GF-D8 (cell line): ENCODE results near the gene TRIP10.
A peak's percentile ranks its signal among the peaks of the same experiment; 100 is the strongest.
"Not testable (repeated sequence)": the region's sequence is repeated elsewhere in the genome, so short reads cannot be mapped to it uniquely, and the experiment has no call there.

Experiments
- DNase-seq: peaks from one replicate; lab custom pipeline; 2025; lab: John Stamatoyannopoulos, UW

The TRIP10 gene

GRCh38 chr19:6743066-6743465, 3.6 kb downstream of the TRIP10 start:
- DNase-seq: no peak

DNA sequence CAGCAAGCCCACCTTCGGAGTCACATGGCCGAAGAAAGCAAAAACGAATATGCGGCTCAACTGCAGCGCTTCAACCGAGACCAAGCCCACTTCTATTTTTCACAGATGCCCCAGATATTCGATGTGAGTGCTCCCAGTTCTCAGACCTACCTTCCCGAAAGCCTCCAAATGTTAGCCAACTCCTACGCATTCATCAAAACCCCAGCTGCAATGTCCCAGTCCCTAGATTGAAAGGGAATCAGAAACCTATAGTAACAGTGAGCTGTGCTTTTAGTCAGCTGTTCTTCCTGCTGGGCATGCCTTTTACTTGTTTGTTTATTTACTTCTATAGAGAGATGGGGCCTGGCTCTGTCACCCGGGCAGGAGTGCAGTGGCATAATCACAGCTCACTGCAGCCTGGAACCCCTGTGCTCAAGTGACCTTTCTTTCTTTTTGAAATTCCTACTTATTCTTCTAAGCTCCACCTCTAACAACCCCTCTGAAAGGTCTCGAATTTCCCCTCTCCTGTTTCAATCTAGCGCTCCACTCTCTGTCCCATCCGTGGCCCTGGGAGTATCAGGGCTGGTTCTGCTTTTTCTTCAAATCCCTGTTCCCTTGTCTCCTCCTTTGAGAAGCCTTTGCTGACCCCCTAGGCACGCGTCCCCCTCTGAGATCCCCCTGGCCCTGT, 4.4 kb downstream of the TRIP10 start:
- no peak for DNase-seq

- DNase-seq: no peak
Observed at GRCh38 chr19:6744381-6745301, 5.2 kb downstream of the TRIP10 start.

GRCh38 chr19:6745965-6746364, 6.5 kb downstream of the TRIP10 start:
- DNase-seq: no peak

- DNase-seq: not testable (repeated sequence)
Observed at GRCh38 chr19:6748543-6748942, 9.1 kb downstream of the TRIP10 start.

DNA sequence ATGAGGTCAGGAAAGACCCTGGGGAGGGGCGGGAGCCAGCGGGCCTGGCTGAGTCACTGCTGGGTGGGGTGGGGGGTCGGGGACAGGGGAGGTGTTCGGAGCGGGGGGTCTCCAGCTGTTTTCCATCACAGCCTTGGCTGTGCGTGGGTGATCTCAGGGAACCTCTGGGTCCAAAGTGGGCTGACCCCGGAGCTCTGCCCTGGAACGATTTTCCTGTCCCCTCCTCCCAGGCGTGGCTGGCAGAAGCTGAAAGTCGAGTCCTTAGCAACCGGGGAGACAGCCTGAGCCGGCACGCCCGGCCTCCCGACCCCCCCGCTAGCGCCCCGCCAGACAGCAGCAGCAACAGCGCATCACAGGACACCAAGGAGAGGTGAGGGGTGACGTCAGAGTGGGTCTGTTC, 10.6 kb downstream of the TRIP10 start:
- DNase-seq: no peak

- no peak for DNase-seq
Observed at GRCh38 chr19:6751189-6751588, 11.7 kb downstream of the TRIP10 start.

DNA sequence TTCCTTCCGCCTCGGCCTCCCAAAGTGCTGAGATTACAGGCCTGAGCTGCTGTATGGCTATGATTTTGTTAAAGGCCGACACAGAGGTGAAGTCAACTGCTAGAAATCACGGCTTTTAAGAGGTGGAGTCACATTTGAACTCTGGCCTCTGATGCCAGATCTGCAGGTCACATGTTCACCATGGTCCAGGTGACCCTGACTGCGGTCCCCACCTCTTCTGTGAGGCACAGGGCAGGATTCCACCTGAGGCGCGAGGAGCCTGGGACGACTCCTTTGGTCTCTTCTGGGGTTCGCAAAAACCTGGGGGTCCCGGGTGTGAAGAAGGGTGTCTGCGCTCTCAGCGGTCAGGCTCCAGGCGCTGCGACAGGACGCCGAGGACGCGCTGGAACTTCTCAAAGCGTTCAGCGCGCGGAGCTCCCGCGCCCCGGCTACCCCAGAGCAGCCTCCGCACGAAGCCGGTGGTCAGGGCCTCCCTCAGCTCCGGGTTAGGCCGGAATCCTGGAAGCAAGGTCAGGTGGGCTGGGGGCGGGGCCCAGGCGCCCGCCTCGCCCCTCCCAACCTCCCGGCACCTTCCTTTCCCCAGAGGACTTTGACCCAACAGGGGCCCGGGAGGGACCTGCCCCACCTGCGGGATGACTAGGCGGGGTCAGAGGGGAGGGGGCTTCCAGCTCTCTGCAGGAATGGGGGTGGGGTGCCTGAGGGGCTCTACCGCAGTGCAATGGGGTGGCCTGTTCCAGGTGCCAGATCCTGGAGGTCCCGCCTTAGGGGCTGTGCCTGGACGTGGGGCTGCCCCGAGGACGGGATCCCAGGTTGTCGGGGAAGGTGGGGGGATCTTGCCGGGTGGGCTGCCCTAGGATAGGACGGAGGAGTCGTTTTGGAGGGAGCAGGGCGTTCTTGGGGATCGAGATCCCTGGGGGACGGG, 13.0 kb downstream of the TRIP10 start:
- DNase-seq: no peak

DNA sequence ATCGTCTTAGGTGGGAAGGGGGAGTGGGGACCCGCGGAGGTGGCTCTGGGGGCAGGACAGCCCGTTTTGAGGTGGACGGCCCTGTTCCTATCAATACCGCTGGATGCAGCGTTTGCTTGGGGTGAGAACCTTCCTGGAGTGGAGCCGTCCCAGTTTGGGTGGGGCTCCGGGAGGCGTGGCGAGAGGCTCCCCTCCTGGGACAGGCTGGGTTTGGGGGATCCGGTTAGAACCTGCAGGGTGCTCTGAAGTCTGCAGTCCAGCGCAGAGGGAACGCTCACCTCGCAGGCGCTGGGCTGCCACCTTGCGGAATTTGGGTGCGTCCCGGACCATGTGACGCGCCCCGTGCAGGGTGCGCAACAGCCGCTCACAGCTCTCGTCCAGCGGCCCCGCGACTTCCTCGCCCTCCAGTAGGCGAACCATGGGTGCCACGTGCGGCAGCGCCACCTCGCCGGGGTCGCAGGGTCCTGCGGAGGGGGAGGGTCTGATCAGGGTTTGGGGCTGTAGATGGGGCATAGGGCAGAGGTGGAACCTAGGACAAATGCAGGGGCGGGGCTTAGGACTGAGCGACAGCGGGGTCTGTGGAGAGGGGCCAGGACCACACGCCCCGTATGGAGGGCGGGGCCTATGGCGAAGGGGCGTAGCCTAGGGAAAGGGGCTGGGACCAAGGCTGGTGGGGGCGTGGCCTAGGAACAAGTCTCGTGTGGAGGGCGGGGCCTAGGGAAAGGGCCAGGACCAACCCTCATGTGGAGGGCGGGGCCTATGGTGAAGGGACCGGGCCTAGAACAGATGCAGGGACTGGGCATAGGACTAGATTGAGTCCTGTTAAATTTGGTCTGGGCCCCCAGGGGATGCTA, 13.9 kb downstream of the TRIP10 start:
- peak; percentile 32 for DNase-seq

GRCh38 chr19:6754136-6754535, 14.7 kb downstream of the TRIP10 start:
- DNase-seq: no peak

DNA sequence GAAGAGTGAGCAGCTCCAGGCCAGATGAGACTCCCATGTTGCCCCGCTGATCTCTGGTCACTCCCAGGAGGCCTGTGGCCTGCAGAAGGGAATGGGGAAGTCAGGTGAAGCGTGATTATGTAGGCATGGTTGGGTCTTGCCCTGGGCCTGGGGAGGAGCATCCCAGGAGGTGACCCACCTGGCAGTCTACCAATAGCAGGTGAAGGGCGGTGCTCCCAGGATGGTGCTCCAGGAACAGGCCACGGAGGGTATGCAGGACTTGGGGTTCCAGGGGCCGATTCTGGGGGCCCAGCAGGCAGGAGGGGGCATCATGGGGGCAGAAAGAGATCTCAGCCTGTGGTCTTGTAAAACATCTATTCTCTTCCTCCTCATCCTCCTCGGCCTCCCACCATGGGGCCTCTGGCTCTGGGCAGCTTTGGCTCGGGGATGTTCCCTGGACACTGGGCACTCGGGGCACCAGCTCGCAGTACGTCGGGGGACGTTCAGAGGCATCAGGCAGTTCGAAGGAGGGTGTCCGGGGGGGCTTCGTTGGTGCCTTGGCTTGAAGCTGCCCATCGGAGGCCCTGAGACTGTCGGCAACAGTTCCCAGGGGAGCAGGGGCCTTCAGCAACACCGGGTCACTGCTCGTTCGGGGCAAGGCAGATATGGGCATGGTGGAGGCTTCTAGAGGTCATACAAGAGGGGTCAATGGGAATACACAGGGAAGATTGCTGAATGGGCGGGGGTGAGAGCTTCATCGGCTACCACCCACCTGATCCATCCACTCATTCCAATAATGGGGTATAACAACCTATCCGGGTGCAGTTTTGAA, 15.4 kb downstream of the TRIP10 start:
- DNase-seq: no peak

DNA sequence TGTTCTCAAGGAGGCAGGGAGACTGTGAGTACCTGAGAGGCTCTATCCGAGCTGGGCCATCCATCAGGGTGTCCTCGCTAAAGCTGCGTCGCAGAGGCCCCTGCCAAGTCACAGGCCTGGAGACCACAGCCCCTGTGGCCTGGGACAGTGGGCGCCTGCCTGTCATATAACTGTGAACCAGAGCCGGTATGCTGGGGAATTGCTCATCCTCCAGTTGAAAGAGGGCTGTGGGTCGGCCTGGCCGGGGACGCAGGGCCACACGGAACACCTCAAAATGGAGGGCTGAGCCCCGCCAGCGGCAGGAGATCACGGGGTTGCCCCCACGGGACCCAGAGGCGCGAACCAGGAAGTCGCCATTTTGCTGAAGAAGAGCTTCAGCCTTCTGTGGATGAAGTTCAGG, 21.1 kb downstream of the TRIP10 start:
- no peak for DNase-seq

DNA sequence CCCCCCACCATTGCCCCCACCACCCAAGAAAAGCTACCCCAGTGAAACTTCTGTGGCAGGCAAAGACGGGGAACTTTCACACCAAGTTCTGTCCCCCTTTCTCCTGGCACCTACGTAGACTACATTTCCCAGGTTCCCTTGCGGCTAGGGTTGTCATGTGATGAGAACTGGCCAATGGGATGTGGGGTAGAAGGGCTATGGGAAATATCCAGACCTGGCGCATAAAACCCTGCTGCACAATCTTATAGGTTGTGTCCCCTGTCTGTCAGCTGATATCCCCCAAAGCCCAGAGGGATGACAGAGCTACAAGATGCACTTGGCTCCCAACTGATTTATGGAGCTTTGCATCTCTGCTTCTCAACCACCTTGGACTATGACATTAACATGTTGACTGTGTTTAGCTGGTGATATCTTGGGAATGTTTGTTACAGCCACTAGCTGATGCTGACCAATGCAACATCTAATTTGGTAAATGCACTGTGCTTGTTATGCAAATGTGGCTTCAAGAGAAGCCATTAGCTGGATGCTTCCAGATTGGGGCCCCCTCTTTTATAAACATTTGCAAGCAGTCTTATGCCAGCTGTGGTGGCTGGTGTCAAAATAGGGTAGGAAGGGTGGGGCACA, 21.7 kb downstream of the TRIP10 start:
- DNase-seq: no peak

DNA sequence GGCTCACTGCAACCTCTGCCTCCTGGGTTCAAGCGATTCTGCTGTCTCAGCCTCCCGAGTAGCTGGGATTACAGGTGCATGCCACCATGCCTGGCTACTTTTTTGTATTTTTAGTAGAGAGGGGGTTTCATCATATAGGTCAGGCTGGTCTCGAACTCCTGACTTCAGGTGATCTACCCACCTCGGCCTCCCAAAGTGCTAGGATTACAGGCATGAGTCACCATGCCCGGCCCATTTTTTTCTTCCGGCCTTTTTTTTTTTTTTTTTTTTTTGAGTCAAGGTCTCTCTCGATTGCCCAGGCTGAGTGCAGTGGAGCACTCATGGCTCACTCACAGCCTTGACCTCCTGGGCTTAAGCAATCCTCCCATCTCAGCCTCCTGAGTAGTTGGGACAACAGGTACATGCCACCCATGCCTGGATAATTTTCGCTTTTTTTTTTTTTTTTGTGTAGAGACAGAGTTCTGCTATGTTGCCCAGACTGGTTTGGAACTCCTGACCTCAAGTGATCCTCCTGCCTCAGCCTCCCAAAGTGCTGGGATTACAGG, 22.8 kb downstream of the TRIP10 start:
- DNase-seq: not testable (repeated sequence)

DNA sequence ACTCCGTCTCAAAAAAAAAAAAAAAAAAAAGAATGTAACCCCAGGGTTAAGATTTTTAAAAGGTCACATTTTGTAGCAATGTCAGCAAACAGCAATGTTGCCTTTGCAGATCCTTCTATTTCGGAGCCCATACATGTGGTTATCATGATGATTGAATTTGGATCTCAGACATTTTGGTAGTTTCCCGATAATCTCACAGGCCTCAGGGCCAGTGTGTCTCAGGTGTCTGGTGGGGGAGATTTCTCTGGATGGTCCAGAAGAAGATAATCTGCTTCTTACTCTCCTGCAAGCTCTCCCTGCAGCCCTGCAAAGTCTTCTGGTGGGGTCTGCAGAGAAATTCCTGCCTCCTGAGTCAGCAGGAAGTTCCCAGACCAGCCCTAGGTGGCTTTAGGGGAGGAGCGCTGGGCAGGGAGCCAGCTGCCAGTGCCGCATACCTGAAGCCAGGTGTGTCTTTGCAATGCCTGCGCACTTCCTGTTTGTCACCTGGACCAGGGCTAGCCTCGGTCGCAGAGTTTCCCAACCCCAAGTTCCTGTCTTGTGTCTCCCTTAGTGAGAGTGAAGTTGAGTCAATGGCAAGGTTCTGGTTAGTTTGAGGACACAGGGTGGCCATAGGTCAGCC, 26.4 kb downstream of the TRIP10 start:
- DNase-seq: no peak

DNA sequence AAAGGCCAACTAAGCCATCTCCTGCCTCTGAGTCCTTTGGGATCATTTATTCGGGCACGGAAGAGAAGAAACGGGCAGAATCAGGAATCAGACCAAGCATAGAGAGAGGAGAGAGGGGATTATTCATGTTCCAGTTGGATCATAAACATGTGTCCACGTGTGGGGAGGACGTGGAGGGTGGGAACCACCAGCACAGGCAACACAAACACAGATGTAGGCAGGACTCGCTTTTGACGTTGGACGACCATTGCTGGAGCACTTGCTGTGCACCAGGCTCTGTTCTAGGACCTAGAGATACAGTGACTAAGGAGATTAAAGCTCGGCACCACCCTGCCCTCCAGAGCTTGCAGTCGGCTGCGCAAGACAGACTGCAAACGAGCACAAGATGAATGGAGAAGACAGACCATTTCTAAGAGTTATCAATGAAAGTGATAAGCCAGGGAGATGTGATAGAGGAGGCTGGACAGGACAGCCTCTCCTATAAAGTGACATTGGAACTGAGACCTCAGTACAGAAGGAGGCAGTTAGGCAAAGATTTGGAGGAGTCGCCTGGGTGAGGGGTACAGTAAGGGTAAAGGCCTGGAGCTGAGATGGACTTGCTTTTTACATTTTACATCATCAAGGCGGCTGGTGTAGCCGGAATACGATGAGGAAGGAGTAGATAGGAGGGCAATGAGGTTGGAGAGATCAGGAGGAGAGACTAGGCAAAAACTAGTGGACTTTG, 27.0 kb downstream of the TRIP10 start:
- no peak for DNase-seq

DNA sequence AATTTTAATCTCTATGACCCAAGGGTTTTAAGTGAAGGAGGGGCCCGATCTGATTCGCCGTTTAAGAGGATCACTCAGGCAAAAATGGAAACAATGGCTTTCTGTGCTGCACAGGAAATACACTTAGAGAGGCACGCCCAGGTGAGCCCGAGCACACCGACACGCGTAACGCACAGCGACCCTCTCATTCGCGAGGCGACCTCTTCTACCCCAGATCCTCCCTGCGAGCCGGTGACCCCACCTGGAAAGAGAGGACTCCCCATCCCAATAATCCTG, 27.5 kb downstream of the TRIP10 start:
- no peak for DNase-seq

GRCh38 chr19:6767357-6768235, 28.1 kb downstream of the TRIP10 start, which contains the start of gene SH2D3A:
Gene SH2D3A (minus strand): TSS chr19:6767435. CDS start chr19:6763748, 3,687 bp downstream.
- peak; percentile 30 for DNase-seq
